ENCODE measurements around the gene KCTD19.

Gene KCTD19

GRCh38 chr16:67275321-67275720, 51.2 kb downstream of the KCTD19 start:
- TF ChIP-seq ZBTB7A (IDR thresholded peaks at IDR 0.05; ENCODE audit: low read depth): no peak
- no peak for TF ChIP-seq EP300 (IDR thresholded peaks at IDR 0.05; ENCODE audit: borderline replicate concordance)
- no peak for TF ChIP-seq NFIC (IDR thresholded peaks at IDR 0.05)
- no peak for TF ChIP-seq MAX (IDR thresholded peaks at IDR 0.05)
- no peak for TF ChIP-seq CEBPB (IDR thresholded peaks at IDR 0.05)
- no peak for TF ChIP-seq EGR1 (IDR thresholded peaks at IDR 0.05)
- TF ChIP-seq CREB1 (IDR thresholded peaks at IDR 0.05; ENCODE audit: low read depth): no peak
- TF ChIP-seq FOXM1 (IDR thresholded peaks at IDR 0.05; ENCODE audit: borderline replicate concordance, low read depth): no peak
- no peak for TF ChIP-seq TAF1 (IDR thresholded peaks at IDR 0.05; ENCODE audit: low read depth)
- TF ChIP-seq YY1 (IDR thresholded peaks at IDR 0.05; ENCODE audit: low read depth): no peak
- no peak for TF ChIP-seq TCF12 (IDR thresholded peaks at IDR 0.05; ENCODE audit: low read depth)
- TF ChIP-seq USF1 (IDR thresholded peaks at IDR 0.05): no peak
- TF ChIP-seq RAD21 (IDR thresholded peaks at IDR 0.05; ENCODE audit: low read depth): no peak

- TF ChIP-seq MAX (IDR thresholded peaks at IDR 0.05) (no peak), TCF12 (IDR thresholded peaks at IDR 0.05; ENCODE audit: low read depth) (no peak), TEAD4 (IDR thresholded peaks at IDR 0.05) (no peak), ZBTB7A (IDR thresholded peaks at IDR 0.05; ENCODE audit: low read depth) (no peak), REST (IDR thresholded peaks at IDR 0.05; ENCODE audit: low read depth) (no peak), NFIC (IDR thresholded peaks at IDR 0.05) (no peak), USF1 (IDR thresholded peaks at IDR 0.05) (no peak), EGR1 (IDR thresholded peaks at IDR 0.05) (no peak), RAD21 (IDR thresholded peaks at IDR 0.05; ENCODE audit: low read depth) (no peak), YY1 (IDR thresholded peaks at IDR 0.05; ENCODE audit: low read depth) (no peak), EP300 (IDR thresholded peaks at IDR 0.05; ENCODE audit: borderline replicate concordance) (no peak), CEBPB (IDR thresholded peaks at IDR 0.05) (no peak), TAF1 (IDR thresholded peaks at IDR 0.05; ENCODE audit: low read depth) (no peak)
These were observed 55.1 kb downstream of the KCTD19 start for GRCh38 chr16:67271446-67271845.

- TF ChIP-seq TCF12 (IDR thresholded peaks at IDR 0.05; ENCODE audit: low read depth): no peak
- no peak for TF ChIP-seq USF1 (IDR thresholded peaks at IDR 0.05)
- TF ChIP-seq NFIC (IDR thresholded peaks at IDR 0.05): no peak
- no peak for TF ChIP-seq EP300 (IDR thresholded peaks at IDR 0.05; ENCODE audit: borderline replicate concordance)
- TF ChIP-seq FOXM1 (IDR thresholded peaks at IDR 0.05; ENCODE audit: borderline replicate concordance, low read depth): no peak
- no peak for TF ChIP-seq EGR1 (IDR thresholded peaks at IDR 0.05)
- TF ChIP-seq CEBPB (IDR thresholded peaks at IDR 0.05): no peak
These were observed 55.6 kb downstream of the KCTD19 start for GRCh38 chr16:67270931-67271338.

- TF ChIP-seq USF1 (IDR thresholded peaks at IDR 0.05): no peak
- no peak for TF ChIP-seq EGR1 (IDR thresholded peaks at IDR 0.05)
- no peak for TF ChIP-seq NFIC (IDR thresholded peaks at IDR 0.05)
- no peak for TF ChIP-seq EP300 (IDR thresholded peaks at IDR 0.05; ENCODE audit: borderline replicate concordance)
- no peak for TF ChIP-seq TAF1 (IDR thresholded peaks at IDR 0.05; ENCODE audit: low read depth)
- no peak for TF ChIP-seq ZBTB7A (IDR thresholded peaks at IDR 0.05; ENCODE audit: low read depth)
- TF ChIP-seq RAD21 (IDR thresholded peaks at IDR 0.05; ENCODE audit: low read depth): no peak
- no peak for TF ChIP-seq CREB1 (IDR thresholded peaks at IDR 0.05; ENCODE audit: low read depth)
- TF ChIP-seq MAX (IDR thresholded peaks at IDR 0.05): no peak
- TF ChIP-seq REST (IDR thresholded peaks at IDR 0.05; ENCODE audit: low read depth): no peak
- TF ChIP-seq YY1 (IDR thresholded peaks at IDR 0.05; ENCODE audit: low read depth): no peak
- no peak for TF ChIP-seq TEAD4 (IDR thresholded peaks at IDR 0.05)
- TF ChIP-seq CEBPB (IDR thresholded peaks at IDR 0.05): no peak
These were observed 56.8 kb downstream of the KCTD19 start for GRCh38 chr16:67269766-67270165.

GRCh38 chr16:67268136-67268579, 58.4 kb downstream of the KCTD19 start:
- TF ChIP-seq EGR1 (IDR thresholded peaks at IDR 0.05) (no peak), USF1 (IDR thresholded peaks at IDR 0.05) (no peak), TCF12 (IDR thresholded peaks at IDR 0.05; ENCODE audit: low read depth) (no peak), FOXM1 (IDR thresholded peaks at IDR 0.05; ENCODE audit: borderline replicate concordance, low read depth) (no peak), CREB1 (IDR thresholded peaks at IDR 0.05; ENCODE audit: low read depth) (no peak), REST (IDR thresholded peaks at IDR 0.05; ENCODE audit: low read depth) (no peak), ZBTB7A (IDR thresholded peaks at IDR 0.05; ENCODE audit: low read depth) (no peak), RAD21 (IDR thresholded peaks at IDR 0.05; ENCODE audit: low read depth) (no peak), TAF1 (IDR thresholded peaks at IDR 0.05; ENCODE audit: low read depth) (no peak), NFIC (IDR thresholded peaks at IDR 0.05) (no peak), EP300 (IDR thresholded peaks at IDR 0.05; ENCODE audit: borderline replicate concordance) (no peak), TEAD4 (IDR thresholded peaks at IDR 0.05) (no peak), YY1 (IDR thresholded peaks at IDR 0.05; ENCODE audit: low read depth) (no peak), CEBPB (IDR thresholded peaks at IDR 0.05) (no peak), MAX (IDR thresholded peaks at IDR 0.05) (no peak)

Data from Ishikawa (cell line).